Stromal cell of bone marrow (primary cell): ENCODE results near the gene APOL6.
"Not testable (repeated sequence)": the region's sequence is repeated elsewhere in the genome, so short reads cannot be mapped to it uniquely, and the experiment has no call there.

ENCODE experiments used
- DNase-seq: peaks from one replicate; pipeline ENCODE4 v3.0.0-alpha.2; 2012; ENCODE audit warnings: low read depth

Gene APOL6

GRCh38 chr22:35677460-35678187 is 29.4 kb downstream of the APOL6 start:
- no peak for DNase-seq

- DNase-seq = no peak
Measured at GRCh38 chr22:35678836-35679235, 30.6 kb downstream of the APOL6 start.

DNA sequence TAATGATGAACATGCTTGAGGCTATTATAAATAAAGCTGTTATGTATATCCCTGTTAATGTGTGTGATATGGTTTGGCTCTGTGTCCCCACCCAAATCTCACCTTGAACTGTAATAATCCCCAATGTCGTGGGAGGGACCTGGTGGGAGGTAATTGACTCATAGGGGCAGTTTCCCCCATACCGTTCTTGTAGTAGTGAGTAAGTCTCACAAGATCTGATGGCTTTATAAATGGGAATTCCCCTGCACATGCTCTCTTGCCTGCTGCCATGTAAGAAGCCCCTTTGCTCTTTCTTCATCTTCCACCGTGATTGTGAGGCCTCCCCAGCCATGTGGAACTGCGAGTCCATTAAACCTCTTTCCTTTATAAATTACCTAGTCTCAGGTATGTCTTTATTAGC is 31.2 kb downstream of the APOL6 start:
- not testable (repeated sequence) for DNase-seq

DNA sequence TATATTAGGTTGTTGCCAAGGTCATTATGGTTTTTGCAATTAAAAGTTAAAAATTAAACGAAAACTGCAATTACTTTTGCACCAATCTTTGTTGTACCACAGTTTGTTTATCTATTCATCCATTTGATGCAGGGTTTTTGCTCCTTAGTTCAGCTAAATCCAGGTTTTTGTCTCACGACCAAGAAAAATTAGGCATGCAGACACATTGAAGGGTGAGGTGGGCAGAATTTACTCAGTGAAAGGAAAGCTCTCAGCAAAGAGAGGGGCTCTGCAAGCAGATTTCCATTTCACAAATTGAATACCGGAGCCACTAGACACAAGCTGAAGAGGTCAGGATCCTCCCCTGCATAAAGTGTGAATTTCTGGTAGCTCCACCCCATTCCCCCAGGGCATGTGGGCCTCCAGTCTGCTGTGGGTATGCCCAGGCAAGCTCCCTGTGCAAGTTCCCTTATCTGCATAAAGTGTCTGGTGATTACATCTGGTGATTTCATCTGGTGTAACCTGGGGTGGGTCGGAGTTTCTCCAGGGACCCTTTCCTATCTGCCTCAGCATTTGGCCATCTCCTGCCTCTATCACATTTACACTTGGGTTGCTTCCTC is 33.3 kb downstream of the APOL6 start:
- no peak for DNase-seq

GRCh38 chr22:35683560-35683959 is 35.3 kb downstream of the APOL6 start:
- no peak for DNase-seq

- peak; percentile 57 for DNase-seq
Measured at GRCh38 chr22:35684270-35684700, 36.0 kb downstream of the APOL6 start.

DNA sequence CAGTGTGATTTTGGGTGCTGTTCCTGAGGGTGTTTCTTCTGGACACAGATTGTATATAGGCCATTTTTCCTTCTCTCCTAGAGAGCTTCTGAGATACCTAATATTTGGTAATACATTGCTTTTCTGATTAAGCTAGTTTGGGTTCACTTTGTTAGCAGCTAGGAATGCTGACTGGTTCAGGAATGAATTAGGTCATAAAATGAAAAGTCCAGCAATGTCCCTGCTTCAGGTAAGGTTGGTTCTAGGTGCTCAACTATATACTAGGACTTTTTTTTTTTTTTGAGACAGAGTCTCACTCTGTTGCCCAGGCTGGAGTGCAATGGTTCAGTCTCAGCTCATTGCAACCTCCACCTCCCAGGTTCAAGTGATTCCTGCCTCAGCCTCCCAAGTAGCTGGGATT is 36.5 kb downstream of the APOL6 start:
- no peak for DNase-seq

DNA sequence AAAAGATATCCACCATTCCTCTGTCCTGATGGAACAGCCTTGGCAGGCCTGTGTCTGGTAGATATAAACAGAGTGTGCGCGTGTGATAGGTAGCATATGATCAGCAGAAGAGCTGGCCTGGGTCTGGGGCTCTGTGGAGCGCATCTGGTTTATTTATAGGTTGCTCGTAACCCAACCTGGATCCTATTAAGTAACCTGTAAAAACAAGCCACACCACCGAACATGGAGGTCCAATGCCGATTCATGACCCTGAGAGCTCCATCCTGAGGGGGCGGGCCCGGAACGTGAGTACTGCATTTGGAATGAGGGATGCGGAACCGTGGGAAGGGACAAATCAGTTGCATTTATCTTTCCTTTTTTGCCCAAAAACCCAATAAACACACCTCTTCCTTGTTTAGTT is 37.5 kb downstream of the APOL6 start:
- DNase-seq = no peak

- no peak for DNase-seq
Measured at GRCh38 chr22:35686298-35686697, 38.1 kb downstream of the APOL6 start.

DNA sequence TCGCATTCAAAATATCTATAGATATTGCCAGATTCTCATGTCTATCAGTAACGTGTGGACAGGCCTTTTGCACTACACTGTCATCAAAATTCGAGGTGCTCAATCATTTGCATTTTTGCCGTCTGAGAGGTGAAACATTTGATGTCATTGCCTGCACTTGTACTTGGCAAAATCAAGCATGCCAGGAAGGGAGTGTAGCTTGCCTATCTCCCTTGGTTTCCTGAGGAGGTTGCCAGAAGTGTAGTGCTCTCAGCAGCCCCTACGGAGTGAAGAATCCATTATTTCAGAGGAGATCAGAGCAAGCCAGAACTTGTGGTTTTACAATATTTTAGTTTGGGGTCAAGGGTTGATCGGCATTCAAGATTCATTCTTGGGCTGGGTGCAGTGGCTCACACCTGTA is 39.2 kb downstream of the APOL6 start:
- DNase-seq = no peak

GRCh38 chr22:35688913-35689675 is 40.8 kb downstream of the APOL6 start:
- no peak for DNase-seq

DNA sequence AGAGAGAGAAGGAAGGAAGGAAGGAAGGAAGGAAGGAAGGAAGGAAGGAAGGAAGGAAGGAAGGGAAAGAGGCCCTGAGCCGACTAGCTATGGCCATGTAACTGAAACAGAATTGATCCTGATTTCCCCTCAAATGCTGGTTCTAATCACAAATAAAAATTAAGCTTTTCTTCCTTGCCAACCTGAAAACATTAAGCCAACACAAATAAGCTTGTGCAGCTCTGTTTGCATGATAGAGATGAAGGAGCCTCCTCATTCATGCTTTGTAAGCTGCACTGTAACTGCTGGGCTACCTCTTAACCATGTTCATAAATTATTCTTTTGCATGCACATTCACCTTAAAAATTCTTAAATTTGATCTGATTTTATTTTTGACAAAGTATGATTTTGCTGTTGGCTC is 41.8 kb downstream of the APOL6 start:
- DNase-seq = no peak

GRCh38 chr22:35695202-35695601 is 47.0 kb downstream of the APOL6 start:
- no peak for DNase-seq

- no peak for DNase-seq
Measured at GRCh38 chr22:35697142-35697541, 48.9 kb downstream of the APOL6 start.

- not testable (repeated sequence) for DNase-seq
Measured at GRCh38 chr22:35699852-35700251, 51.6 kb downstream of the APOL6 start.

DNA sequence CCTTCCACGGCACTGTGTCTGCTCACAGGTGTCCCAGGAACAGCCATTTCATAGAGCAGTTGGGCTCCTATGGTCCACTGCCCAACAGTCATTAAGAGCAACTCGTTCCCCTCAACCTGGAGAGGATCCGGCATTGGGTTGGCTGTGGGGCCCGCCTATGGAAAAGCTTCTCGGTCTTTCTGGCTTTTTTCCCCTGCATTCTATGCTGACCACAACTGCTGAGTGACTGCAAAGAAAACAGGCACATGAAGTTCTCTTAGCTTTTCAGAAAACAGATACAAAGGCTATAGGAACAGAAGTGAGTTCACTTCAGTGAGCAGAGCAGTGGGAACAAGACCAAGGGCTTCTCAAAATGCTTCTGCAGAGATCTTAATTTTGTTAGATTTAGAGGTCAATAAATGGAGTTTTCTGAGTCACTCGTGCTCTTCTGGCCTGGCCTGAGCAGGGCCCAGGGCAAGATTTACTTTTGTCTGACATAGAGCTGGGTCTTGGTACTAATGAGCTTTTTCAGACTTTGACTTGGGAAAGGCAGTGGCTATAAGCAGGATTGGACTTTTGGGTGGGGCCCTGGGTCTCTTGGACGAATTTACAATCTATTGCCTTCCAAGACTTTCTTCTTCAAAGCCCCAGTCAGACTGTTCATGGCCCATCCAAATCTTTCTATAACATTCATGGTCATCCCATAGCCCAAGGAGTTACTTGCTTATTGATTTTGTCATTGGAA is 55.8 kb downstream of the APOL6 start:
- DNase-seq = no peak

GRCh38 chr22:35705141-35705540 is 56.9 kb downstream of the APOL6 start:
- peak; percentile 69 for DNase-seq

DNA sequence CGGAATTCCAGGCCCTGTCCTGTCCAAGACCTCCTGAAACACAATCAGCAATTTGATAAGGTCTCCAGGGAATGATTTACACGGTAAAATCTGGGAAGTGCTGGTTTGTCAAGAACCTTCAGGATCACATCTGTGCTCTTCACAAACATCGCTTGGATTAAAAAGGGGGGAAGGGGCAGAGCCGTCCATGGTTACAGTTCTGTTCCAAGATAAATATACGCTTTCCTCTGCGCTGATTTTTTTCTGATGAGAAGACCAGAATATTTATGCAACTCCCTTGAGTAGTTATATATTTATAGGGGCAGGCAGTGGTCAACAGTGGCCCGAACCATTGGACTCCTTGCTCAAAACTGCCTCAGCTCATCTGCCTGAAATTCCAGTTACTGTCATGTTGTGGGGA is 60.2 kb downstream of the APOL6 start:
- no peak for DNase-seq

DNA sequence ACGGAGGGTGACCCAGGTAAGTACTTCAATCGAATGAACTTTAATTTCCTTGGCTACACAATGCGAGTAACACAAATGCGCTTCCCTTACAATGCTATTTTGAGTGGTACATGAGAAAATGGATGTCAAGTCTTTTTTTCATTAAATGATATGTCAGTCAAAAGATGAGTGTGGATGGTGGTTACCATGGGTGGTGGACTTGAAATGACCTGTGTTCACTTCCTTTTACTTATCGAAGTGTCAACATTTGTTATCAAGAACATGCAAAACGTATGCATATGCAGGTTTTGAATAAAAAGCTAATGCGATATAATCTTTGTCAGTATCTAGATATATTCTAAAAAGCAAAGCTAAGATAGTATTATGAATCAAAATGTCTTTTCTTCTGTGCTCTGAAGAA is 60.7 kb downstream of the APOL6 start:
- DNase-seq = no peak

DNA sequence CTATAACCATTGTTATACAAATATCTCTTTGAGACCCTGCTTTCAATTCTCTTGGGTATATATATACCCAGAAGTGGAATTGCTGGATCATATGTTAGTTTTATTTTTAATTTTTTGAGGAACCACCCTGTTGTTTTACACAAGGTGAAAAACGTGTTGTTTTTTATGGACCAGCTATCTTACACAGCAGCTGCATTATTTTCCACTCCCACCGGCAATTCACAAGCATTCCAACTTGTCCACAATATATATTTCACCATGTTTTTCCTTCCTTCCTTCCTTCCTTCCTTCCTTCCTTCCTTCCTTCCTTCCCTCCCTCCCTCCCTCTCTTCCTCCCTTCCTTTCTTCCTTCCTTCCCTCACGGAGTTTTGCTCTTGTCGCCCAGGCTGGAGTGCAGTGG is 63.1 kb downstream of the APOL6 start:
- no peak for DNase-seq

- DNase-seq = no peak
Measured at GRCh38 chr22:35712672-35713071, 64.4 kb downstream of the APOL6 start.

DNA sequence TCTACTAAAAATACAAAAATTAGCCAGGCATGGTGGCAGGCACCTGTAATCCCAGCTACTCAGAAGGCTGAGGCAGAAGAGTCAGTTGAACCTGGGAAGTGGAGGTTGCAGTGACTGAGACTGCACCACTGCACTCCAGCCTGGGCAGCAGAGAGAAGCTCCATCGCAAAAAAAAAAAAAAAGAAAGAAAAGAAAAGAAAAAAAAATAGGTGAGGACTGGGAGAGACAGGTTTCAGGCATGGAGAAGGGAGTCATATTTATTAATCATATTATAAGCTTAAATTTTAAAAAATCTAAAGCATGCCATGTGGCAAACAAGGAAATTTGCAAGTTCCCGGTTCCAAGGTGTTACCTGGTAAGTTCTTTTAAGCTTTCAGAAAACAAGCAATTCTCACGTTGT is 69.3 kb downstream of the APOL6 start, which contains the start of gene APOL5:
Gene APOL5, plus strand, starts transcription at position 301 of the 400 bp plus-strand sequence. Its CDS starts 0 bp downstream, at position 301.
- no peak for DNase-seq
